Femur (tissue), 1 donor: Measurements from ENCODE around the gene RABGAP1.

Experiments used
- DNase-seq: peaks from one replicate; pipeline ENCODE4 v3.0.0-alpha.2; 2017

Gene RABGAP1

DNA sequence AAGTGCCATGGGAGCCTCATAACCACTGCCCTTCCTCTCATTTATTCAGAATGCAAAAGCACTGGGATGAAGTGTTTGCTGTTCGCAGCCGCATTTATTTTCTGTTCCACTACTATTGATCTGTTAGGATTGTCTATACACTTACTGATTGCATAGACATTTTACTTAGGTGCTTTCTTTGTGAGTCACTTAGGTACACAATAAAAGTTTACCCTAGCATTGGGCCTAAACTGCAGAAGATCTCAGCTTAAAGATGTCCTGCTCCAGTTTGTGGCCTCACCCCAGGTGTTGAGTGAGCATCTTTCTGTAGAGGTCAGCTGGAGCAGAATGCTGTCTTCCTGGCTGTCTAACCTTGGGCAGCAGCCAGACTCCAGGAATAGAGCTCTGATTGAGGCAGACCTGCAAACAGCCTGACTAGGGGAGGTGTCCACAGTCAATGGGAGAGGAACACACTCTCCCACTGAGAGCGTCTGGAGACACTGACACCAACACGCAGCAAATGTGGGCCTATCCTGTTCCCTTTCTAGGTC is 146.6 kb downstream of the RABGAP1 start:
- no peak for DNase-seq

GRCh38 chr9:123089040-123089439 is 148.2 kb downstream of the RABGAP1 start:
- no peak for DNase-seq

GRCh38 chr9:123089790-123090189 is 149.0 kb downstream of the RABGAP1 start:
- no peak for DNase-seq

DNA sequence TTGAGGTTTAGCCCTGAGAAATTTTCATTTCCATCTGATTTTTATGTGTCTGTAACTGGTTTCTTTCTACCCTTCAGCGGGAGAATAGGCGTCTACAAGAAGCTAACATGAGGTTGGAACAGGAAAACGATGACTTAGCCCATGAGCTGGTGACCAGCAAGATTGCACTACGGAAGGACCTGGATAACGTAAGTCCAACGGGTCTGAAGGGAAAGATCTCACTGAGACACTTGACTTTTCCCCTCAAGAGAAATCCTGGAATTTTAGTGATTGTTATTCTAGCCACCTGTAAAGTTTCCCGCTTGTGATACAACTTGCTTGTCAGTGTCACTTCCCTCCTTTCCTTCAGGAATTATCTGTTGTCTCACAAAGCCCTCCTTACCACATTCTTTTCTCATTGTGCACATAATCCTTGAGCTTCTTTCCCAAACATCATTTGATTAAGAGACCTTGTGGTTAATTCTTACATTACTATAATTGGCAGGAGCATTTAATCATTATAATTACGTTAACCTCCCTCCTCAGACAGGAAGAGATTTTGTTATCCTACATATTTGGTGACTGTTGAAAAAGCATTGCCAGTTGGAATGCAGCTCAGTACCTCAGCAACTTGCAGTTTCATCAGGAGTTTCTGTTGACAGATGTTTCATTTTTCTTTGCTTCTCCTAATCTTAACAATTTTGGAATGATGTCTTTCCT is 149.5 kb downstream of the RABGAP1 start:
- DNase-seq: no peak

- no peak for DNase-seq
These were observed 150.1 kb downstream of the RABGAP1 start for GRCh38 chr9:123090956-123091355.

- no peak for DNase-seq
These were observed 150.6 kb downstream of the RABGAP1 start for GRCh38 chr9:123091459-123091858.

DNA sequence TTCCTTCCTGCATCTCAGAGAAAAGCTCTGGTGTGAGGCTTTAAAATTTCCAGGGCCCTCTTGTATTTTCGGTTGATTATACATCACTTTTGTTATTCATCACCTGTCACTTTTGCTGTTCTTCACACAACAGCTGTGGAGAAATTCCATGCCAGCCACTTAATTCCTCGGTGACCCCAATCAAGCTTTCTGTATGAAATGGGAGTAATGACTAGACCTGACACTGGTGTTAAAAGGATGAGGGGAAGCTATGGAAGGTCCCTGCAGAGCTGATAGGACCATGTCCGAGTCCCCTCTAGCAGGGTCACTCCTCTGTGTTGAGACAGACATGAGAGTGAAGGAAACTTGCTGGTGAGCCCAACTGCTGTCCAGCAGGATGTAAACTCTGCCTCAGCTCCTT is 152.3 kb downstream of the RABGAP1 start:
- DNase-seq: no peak

DNA sequence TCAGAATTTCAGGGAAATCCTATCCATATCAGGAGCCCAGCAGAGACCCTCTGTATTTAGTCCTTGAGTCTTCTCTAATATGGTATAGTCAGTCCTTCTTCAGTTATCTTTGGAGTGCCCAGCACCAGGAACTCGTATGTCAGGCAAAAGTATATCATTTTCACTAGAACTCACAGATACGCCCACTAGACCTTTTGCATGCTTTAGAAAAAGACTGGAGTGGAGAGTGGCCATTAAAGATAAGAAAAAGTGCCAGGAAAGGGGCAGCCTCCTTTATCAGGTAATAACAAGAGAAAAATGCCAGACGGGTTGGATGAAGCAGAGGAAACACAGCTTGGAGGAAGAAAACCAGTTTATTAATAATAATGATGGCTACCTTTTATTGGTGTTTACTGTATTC is 156.2 kb downstream of the RABGAP1 start:
- no peak for DNase-seq

DNA sequence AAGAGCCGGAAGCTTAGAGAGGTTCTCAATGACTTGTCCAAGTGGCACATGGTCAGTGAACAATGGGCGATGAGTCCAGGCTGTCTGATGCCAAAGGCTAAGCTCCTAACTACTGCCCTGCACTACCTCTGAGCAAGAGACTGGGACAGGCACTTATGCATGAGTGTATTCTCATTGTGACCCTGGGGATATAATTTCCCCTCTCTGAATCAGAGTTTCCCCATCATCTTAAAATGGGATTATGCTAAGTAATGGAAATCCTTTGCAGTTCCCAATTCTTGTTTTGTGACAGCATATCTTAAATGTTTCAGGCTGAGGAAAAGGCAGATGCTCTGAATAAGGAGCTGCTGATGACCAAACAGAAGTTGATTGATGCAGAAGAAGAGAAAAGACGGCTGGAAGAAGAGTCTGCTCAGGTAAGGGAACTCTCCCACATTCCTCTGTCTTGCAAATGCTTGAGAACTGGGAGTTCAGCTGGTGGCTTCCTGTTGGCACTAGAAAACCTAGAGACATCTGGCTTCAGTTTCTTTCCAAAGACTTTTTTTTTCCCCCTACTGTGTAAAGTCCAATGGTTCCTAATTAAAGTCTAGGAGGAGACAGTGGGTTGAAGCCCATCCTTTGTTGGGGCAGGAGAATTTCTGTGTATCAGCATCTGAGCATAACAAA is 156.7 kb downstream of the RABGAP1 start:
- DNase-seq: no peak

DNA sequence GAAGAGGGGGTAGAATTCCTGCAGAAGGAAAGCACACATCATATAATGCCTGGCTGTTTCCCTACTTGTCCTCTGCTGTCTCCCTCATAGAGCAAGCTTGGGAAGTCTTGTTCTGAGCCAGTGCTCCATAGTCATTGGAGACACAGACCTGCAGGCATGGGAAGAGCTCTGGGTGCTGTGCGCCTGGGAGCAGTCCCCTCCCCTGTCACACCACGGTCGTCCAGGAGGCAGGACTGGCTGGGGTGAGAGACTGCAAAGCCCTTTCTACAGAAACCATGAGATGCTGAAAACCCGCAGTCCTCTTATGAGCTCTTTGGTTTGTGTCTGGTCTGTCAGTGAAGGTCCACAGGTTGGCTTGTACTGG is 157.3 kb downstream of the RABGAP1 start:
- no peak for DNase-seq

GRCh38 chr9:123099042-123099441 is 158.2 kb downstream of the RABGAP1 start:
- DNase-seq: no peak

GRCh38 chr9:123099548-123099947 is 158.7 kb downstream of the RABGAP1 start:
- no peak for DNase-seq

- no peak for DNase-seq
These were observed 161.7 kb downstream of the RABGAP1 start for GRCh38 chr9:123102375-123103113.

DNA sequence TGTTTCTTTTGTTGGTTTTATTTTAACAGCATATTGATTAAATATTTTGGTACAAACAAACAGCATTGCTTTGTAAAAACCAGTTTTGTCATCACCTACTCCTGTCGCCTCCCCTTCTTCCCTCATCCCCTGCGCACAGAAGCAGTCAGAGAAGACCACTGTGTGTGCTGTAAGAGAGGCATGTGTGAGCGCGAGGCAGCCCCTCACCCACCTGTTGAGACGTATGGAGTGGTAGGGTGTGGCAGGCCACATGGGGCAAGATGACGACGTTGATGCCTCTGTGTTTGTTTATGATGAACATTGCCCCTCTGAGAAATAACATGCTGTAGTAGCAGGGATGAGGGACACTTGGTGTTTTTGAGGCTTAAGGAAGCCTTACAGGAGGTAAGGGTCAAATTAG is 164.0 kb downstream of the RABGAP1 start:
- no peak for DNase-seq

- DNase-seq: no peak
These were observed 164.7 kb downstream of the RABGAP1 start for GRCh38 chr9:123105490-123105889.

GRCh38 chr9:123107639-123108285 is 166.9 kb downstream of the RABGAP1 start:
- DNase-seq: no peak

DNA sequence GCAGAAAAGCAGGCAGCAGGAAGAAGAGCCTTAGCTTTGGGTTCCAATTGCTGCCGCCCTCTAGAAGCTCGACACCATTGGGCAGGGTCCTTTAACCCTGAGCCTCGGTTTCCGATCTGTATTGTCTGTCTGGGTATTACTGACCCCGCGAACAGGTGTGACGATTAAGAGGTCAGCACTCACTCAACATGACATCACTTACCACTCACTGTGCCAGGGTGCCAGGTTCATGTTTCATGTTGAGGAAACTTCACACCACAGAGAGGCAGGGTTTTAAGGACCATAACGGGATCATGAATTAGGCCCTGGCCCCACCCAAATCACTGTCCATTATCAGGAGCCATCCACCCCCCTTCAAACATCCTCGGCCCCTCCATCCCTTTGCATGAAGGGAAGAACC is 168.2 kb downstream of the RABGAP1 start:
- DNase-seq: no peak

DNA sequence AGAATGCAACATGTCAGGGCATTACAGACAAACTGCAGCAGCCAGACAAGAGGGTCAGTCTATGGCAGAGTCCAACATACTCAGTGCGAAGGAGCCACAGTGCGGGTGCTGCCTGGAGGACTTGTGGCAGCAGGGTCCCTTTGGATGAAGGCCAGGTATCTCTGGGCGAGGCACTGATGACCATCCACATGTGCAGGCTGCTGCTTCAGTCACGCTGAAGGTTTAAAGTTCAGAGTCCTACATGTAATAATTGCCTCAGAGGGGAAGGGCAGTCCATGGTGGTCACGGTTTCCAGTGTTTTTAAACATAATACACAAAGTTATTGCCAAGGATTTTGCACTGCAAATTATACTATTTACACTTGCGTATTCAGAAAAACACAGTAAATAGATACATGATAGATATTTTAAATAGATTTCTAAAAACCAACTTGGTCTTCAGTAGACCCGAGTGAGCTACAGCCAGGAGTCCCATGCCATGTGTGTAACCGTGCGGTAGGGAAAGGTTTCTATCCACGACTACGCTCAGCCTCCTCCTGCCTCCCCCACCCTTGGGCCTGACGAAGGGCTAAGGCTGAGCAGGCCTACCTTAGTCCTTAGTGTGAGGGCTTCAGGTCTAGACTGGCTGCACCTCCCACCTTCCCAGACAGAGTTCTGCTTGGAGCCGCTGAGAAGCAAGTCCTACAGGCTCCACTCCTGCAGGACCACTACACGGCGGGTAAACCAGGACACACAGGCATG is 168.9 kb downstream of the RABGAP1 start:
- no peak for DNase-seq

- no peak for DNase-seq
These were observed 170.7 kb downstream of the RABGAP1 start for GRCh38 chr9:123111427-123112014.

GRCh38 chr9:123112015-123112975 is 171.5 kb downstream of the RABGAP1 start:
- DNase-seq: no peak

DNA sequence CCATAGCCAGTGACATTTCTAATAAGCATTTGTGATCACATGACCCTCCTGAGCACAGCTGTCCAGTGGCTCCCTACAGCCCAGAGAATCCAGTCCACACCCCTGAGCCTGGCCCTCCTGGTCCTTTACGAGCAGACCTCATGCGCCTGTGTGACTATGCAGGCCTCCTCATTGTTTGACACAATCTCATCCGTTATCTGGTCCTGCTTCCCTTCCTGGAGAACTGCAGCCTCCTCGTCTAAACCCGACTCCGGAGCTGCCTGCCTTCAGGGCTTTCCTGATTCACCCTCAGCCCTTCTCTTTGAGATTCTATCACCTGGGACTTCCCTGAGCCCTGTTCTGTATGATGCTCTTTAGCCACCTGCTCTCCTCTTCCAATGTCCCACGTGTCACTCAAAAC is 172.4 kb downstream of the RABGAP1 start:
- no peak for DNase-seq
